HepG2 (cell line): ENCODE results near the gene PTPRU. TPM values are rescaled to one million over a fixed set of nuclear protein-coding genes. Genes with fewer than 3 reads are reported as not detected.
A peak's percentile ranks its signal among the peaks of the same experiment; 100 is the strongest.

Experiments used
- ELF4 ChIP-seq: sonication (generic); formaldehyde crosslinking; IDR thresholded peaks from 2 replicates; pipeline ENCODE4 v1.5.0; 2020; ENCODE audit warnings: missing genetic modification reagents, mild to moderate bottlenecking, moderate library complexity, borderline replicate concordance
- HOXA5 ChIP-seq: sonication (generic); formaldehyde crosslinking; IDR thresholded peaks from 2 replicates; pipeline ENCODE4 v1.4.0; 2020; ENCODE audit warnings: missing genetic modification reagents
- ISX ChIP-seq: sonication (generic); formaldehyde crosslinking; conservative IDR thresholded peaks from 2 replicates; pipeline ENCODE4 v1.5.0; 2020; ENCODE audit warnings: missing genetic modification reagents
- MTF1 ChIP-seq: sonication (generic); formaldehyde crosslinking; IDR thresholded peaks from 2 replicates; pipeline ENCODE4 v1.5.0; 2020; ENCODE audit warnings: missing genetic modification reagents
- NFKBIZ ChIP-seq: IDR thresholded peaks from 2 replicates; pipeline ENCODE4 v1.6.1; 2018; ENCODE audit warnings: missing genetic modification reagents, missing compliant biosample characterization
- NR2C2 ChIP-seq: sonication (generic); formaldehyde crosslinking; IDR thresholded peaks from 2 replicates; pipeline ENCODE4 v1.4.0; 2020; ENCODE audit warnings: missing genetic modification reagents, mild to moderate bottlenecking, moderate library complexity, borderline replicate concordance
- NR3C1 ChIP-seq: sonication (generic); formaldehyde crosslinking; IDR thresholded peaks from 2 replicates; pipeline ENCODE4 v1.4.0; 2020; ENCODE audit warnings: missing genetic modification reagents
- REL ChIP-seq: sonication (generic); formaldehyde crosslinking; conservative IDR thresholded peaks from 2 replicates; pipeline ENCODE4 v1.8.0; 2022; ENCODE audit warnings: mild to moderate bottlenecking, missing genetic modification reagents, moderate library complexity
- SAFB2 ChIP-seq: sonication (generic); formaldehyde crosslinking; IDR thresholded peaks from 2 replicates; pipeline ENCODE4 v1.5.1; 2020; ENCODE audit warnings: missing genetic modification reagents, low read depth, mild to moderate bottlenecking, borderline replicate concordance
- SNAI1 ChIP-seq: sonication (generic); formaldehyde crosslinking; IDR thresholded peaks from 2 replicates; pipeline ENCODE4 v1.5.0; 2020; ENCODE audit warnings: mild to moderate bottlenecking, missing genetic modification reagents, borderline replicate concordance
- SOX13 ChIP-seq, 3 experiments: fragments of 450-650 bp in 1 of 3; sonication (generic) in 1 of 3; formaldehyde crosslinking in 1 of 3; IDR thresholded peaks in 2 of 3; conservative IDR thresholded peaks in 1 of 3; 2 replicates each; pipeline versions ENCODE4 v1.5.0 to v1.6.1; 2016 to 2020; ENCODE audit warnings: antibody characterized with exemption in 1 of 3, mild to moderate bottlenecking in 1 of 3, missing compliant biosample characterization in 1 of 3, missing genetic modification reagents in 1 of 3, moderate library complexity in 1 of 3
- ZNF256 ChIP-seq: sonication (generic); formaldehyde crosslinking; conservative IDR thresholded peaks from 2 replicates; pipeline ENCODE4 v1.4.0; 2020; ENCODE audit warnings: missing genetic modification reagents
- ZNF619 ChIP-seq: sonication (generic); formaldehyde crosslinking; IDR thresholded peaks from 2 replicates; pipeline ENCODE4 v1.4.0; 2020; ENCODE audit warnings: mild to moderate bottlenecking, missing genetic modification reagents
- ZNF737 ChIP-seq: sonication (generic); formaldehyde crosslinking; IDR thresholded peaks from 2 replicates; pipeline ENCODE4 v1.5.0; 2020; ENCODE audit warnings: missing genetic modification reagents, mild to moderate bottlenecking, borderline replicate concordance
- polyA plus RNA-seq, 8 experiments: library from polyadenylated mRNA; depleted of rRNA in 3 of 8; stranded (reverse) in 7 of 8; unstranded in 1 of 8; fragments of >200 nt; fragmentation: Illumina TruSeq in 4 of 8; extraction: Trizol in 4 of 8; gene quantifications; 2 replicates each; pipeline versions ENCODE4 v1.2.1 to v1.2.3, GENCODE V29; 2011 to 2016; ENCODE audit warnings: low read depth in 4 of 8, missing spikeins in 1 of 8, mixed read lengths in 1 of 8; ENCODE audit not compliant: insufficient read depth in 1 of 8
- total RNA-seq, 5 experiments: library from RNA; depleted of rRNA; stranded (reverse); fragments of >200 nt; fragmentation: Illumina TruSeq; extraction: Trizol; gene quantifications; 2 replicates each; pipeline ENCODE4 v1.2.3, GENCODE V29; 2016; ENCODE audit warnings: low read depth in 1 of 5
- TF ChIP-seq, protein P1 (sequence below), 2 experiments: sonication (generic) in 1 of 2; formaldehyde crosslinking in 1 of 2; IDR thresholded peaks; 2 replicates each; pipeline versions ENCODE4 v1.6.1 to v1.9.0; 2014 to 2022; ENCODE audit warnings: antibody characterized with exemption in 1 of 2, borderline replicate concordance in 1 of 2, inconsistent platforms in 1 of 2, low read depth in 1 of 2, missing genetic modification reagents in 1 of 2
- TF ChIP-seq, protein P2 (sequence below): sonication (generic); formaldehyde crosslinking; IDR thresholded peaks from 2 replicates; pipeline ENCODE4 v1.8.0; 2022; ENCODE audit warnings: mild to moderate bottlenecking, missing genetic modification reagents, moderate library complexity
- TF ChIP-seq, protein P3 (sequence below): sonication (generic); formaldehyde crosslinking; IDR thresholded peaks from 2 replicates; pipeline ENCODE4 v1.8.1; 2023; ENCODE audit warnings: mild to moderate bottlenecking, inconsistent platforms, moderate library complexity, missing genetic modification reagents, borderline replicate concordance
- TF ChIP-seq, protein P4 (sequence below): sonication (generic); formaldehyde crosslinking; IDR thresholded peaks from 2 replicates; pipeline ENCODE4 v1.5.1; 2020; ENCODE audit warnings: mild to moderate bottlenecking, moderate library complexity, missing genetic modification reagents

The PTPRU gene
- total and polyA plus RNA-seq, 2 of the 13 experiments (the other 11 are each of a cell fraction or from before 2014, with no cell fraction given): 21.6 to 22.3 TPM

DNA sequence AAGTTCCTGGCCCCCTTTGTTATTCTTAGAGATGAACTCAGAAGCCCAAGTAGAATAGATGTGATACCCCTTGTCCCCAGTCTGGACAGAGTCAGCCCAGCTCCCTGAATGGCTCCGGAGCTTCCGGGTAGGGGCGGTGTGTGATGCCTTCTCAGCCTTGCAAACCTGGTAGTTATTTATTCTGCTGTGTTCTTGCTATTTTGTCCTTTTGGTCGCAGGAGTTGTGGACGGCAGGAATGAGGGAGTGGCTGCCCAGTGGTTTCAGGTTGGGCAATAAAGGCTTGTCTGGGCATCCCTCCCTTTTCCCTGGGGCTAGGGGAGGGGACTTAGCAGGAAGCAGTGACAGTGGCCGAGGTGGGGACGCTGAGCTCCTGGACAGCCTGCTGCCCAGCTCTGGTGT is 2.8 kb downstream of the PTPRU start (continued):
- TF ChIP-seq, protein P1, sequence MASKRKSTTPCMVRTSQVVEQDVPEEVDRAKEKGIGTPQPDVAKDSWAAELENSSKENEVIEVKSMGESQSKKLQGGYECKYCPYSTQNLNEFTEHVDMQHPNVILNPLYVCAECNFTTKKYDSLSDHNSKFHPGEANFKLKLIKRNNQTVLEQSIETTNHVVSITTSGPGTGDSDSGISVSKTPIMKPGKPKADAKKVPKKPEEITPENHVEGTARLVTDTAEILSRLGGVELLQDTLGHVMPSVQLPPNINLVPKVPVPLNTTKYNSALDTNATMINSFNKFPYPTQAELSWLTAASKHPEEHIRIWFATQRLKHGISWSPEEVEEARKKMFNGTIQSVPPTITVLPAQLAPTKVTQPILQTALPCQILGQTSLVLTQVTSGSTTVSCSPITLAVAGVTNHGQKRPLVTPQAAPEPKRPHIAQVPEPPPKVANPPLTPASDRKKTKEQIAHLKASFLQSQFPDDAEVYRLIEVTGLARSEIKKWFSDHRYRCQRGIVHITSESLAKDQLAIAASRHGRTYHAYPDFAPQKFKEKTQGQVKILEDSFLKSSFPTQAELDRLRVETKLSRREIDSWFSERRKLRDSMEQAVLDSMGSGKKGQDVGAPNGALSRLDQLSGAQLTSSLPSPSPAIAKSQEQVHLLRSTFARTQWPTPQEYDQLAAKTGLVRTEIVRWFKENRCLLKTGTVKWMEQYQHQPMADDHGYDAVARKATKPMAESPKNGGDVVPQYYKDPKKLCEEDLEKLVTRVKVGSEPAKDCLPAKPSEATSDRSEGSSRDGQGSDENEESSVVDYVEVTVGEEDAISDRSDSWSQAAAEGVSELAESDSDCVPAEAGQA (IDR thresholded peaks at IDR 0.05; ENCODE audit: low read depth): no peak
- TF ChIP-seq, protein P1 (CRISPR knock-in tag; IDR thresholded peaks at IDR 0.05; ENCODE audit: borderline replicate concordance): no peak
- no peak for TF ChIP-seq ZNF619 (CRISPR knock-in tag)
- no peak for TF ChIP-seq SOX13 (IDR thresholded peaks at IDR 0.05)
- 0 out of 4 replicates have a peak, but pooled peaks of 1 of the 2 experiments have one; percentile 28 for TF ChIP-seq SOX13 (CRISPR knock-in tag; conservative IDR thresholded peaks at IDR 0.05 in 1 of 2, IDR thresholded peaks at IDR 0.05 in 1 of 2)
- TF ChIP-seq, protein P2, sequence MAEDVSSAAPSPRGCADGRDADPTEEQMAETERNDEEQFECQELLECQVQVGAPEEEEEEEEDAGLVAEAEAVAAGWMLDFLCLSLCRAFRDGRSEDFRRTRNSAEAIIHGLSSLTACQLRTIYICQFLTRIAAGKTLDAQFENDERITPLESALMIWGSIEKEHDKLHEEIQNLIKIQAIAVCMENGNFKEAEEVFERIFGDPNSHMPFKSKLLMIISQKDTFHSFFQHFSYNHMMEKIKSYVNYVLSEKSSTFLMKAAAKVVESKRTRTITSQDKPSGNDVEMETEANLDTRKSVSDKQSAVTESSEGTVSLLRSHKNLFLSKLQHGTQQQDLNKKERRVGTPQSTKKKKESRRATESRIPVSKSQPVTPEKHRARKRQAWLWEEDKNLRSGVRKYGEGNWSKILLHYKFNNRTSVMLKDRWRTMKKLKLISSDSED (CRISPR knock-in tag): no peak
- no peak for TF ChIP-seq MTF1
- no peak for TF ChIP-seq ZNF737 (CRISPR knock-in tag)
- no peak for TF ChIP-seq REL
- TF ChIP-seq SNAI1 (CRISPR knock-in tag): no peak; the same call in 1 of the 2 replicates
- no peak for TF ChIP-seq SAFB2 (CRISPR knock-in tag)
- TF ChIP-seq, protein P3, sequence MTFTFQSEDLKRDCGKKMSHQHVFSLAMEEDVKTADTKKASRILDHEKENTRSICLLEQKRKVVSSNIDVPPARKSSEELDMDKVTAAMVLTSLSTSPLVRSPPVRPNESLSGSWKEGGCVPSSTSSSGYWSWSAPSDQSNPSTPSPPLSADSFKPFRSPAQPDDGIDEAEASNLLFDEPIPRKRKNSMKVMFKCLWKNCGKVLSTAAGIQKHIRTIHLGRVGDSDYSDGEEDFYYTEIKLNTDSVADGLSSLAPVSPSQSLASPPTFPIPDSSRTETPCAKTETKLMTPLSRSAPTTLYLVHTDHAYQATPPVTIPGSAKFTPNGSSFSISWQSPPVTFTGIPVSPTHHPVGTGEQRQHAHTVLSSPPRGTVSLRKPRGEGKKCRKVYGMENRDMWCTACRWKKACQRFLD (CRISPR knock-in tag): no peak
- no peak for TF ChIP-seq ELF4
- no peak for TF ChIP-seq NR3C1 (CRISPR knock-in tag)
- no peak for TF ChIP-seq HOXA5 (CRISPR knock-in tag)
- TF ChIP-seq NFKBIZ (CRISPR knock-in tag): no peak
- TF ChIP-seq ZNF256 (CRISPR knock-in tag): no peak
- no peak for TF ChIP-seq NR2C2
- TF ChIP-seq, protein P4, sequence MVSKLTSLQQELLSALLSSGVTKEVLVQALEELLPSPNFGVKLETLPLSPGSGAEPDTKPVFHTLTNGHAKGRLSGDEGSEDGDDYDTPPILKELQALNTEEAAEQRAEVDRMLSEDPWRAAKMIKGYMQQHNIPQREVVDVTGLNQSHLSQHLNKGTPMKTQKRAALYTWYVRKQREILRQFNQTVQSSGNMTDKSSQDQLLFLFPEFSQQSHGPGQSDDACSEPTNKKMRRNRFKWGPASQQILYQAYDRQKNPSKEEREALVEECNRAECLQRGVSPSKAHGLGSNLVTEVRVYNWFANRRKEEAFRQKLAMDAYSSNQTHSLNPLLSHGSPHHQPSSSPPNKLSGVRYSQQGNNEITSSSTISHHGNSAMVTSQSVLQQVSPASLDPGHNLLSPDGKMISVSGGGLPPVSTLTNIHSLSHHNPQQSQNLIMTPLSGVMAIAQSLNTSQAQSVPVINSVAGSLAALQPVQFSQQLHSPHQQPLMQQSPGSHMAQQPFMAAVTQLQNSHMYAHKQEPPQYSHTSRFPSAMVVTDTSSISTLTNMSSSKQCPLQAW: peak; percentile 20; the same call in 1 of the 2 replicates
- no peak for TF ChIP-seq ISX (CRISPR knock-in tag)
